OCI-LY1 (cell line): ENCODE results near the gene SESN2.
A peak's percentile ranks its signal among the peaks of the same experiment; 100 is the strongest.

Experiments
- H2AFZ ChIP-seq: fragments of 200-600 bp; sonication (generic), shearing (Covaris generic); 2 replicates; pipeline ENCODE4 v1.6.0; 2014; ENCODE audit warnings: antibody characterized with exemption, mild to moderate bottlenecking, low read length
- H3F3A ChIP-seq: fragments of 200-600 bp; sonication (generic), shearing (Covaris generic); 2 replicates; pipeline ENCODE4 v1.6.0; 2014; ENCODE audit warnings: mild to moderate bottlenecking, antibody characterized with exemption, low read length, moderate library complexity; ENCODE audit not compliant: insufficient read depth
- H3K27ac ChIP-seq: fragments of 200-600 bp; sonication (generic); 2 replicates; pipeline ENCODE4 v1.5.1; 2014; ENCODE audit warnings: low read length, mixed run types, mild to moderate bottlenecking, low read depth; ENCODE audit not compliant: poor library complexity, severe bottlenecking
- H3K27me3 ChIP-seq: fragments of 200-600 bp; sonication (generic); 2 replicates; pipeline ENCODE4 v1.6.0; 2014; ENCODE audit warnings: antibody characterized with exemption, mild to moderate bottlenecking, low read length, moderate library complexity; ENCODE audit not compliant: insufficient read depth
- H3K36me3 ChIP-seq: fragments of 200-600 bp; sonication (generic); 2 replicates; pipeline ENCODE4 v1.6.1; 2014; ENCODE audit warnings: mild to moderate bottlenecking, antibody characterized with exemption, low read length, moderate library complexity, mixed read lengths; ENCODE audit not compliant: insufficient read depth
- H3K4me1 ChIP-seq: fragments of 200-600 bp; sonication (generic); 2 replicates; pipeline ENCODE4 v1.5.1; 2014; ENCODE audit warnings: mild to moderate bottlenecking, low read length, moderate library complexity; ENCODE audit not compliant: insufficient read depth, severe bottlenecking
- H3K4me2 ChIP-seq: fragments of 200-600 bp; sonication (generic), shearing (Covaris generic); 2 replicates; pipeline ENCODE4 v1.6.1; 2014; ENCODE audit warnings: low read length
- H3K4me3 ChIP-seq: fragments of 200-600 bp; sonication (generic); 2 replicates; pipeline ENCODE4 v1.5.1; 2014; ENCODE audit warnings: low read length, low read depth, mild to moderate bottlenecking, mixed read lengths; ENCODE audit not compliant: poor library complexity, severe bottlenecking
- H3K79me2 ChIP-seq: fragments of 200-600 bp; shearing (Covaris generic); 2 replicates; pipeline ENCODE4 v1.6.1; 2016; ENCODE audit warnings: mixed run types, low read length, mixed read lengths; ENCODE audit not compliant: insufficient read depth
- H3K9ac ChIP-seq: fragments of 200-600 bp; sonication (generic), shearing (Covaris generic); 2 replicates; pipeline ENCODE4 v1.6.1; 2014; ENCODE audit warnings: mild to moderate bottlenecking, low read length, mixed read lengths
- H3K9me2 ChIP-seq: fragments of 200-600 bp; sonication (generic), shearing (Covaris generic); 2 replicates; pipeline ENCODE4 v1.6.1; 2014; ENCODE audit warnings: low read depth, mild to moderate bottlenecking, low read length, mixed read lengths
- H3K9me3 ChIP-seq: fragments of 200-600 bp; shearing (Covaris generic); 2 replicates; pipeline ENCODE4 v1.6.1; 2014; ENCODE audit warnings: low read length, mixed read lengths
- H4K20me1 ChIP-seq: fragments of 200-600 bp; sonication (generic), shearing (Covaris generic); 2 replicates; pipeline ENCODE4 v1.6.0; 2016; ENCODE audit warnings: mild to moderate bottlenecking, low read length; ENCODE audit not compliant: insufficient read depth
- EZH2 ChIP-seq: fragments of 200-600 bp; sonication (generic), shearing (Covaris generic); IDR thresholded peaks from 2 replicates; pipeline ENCODE4 v1.8.0; 2017; ENCODE audit warnings: borderline replicate concordance, mixed run types, mild to moderate bottlenecking, antibody characterized with exemption, low read length, moderate library complexity, mixed read lengths
- TF ChIP-seq, protein P1 (sequence below): fragments of 200-600 bp; sonication (generic), shearing (Covaris generic); IDR thresholded peaks from 2 replicates; pipeline ENCODE4 v1.5.1; 2017; ENCODE audit warnings: mild to moderate bottlenecking, antibody characterized with exemption, low read length, moderate library complexity, mixed read lengths

SESN2 gene

DNA sequence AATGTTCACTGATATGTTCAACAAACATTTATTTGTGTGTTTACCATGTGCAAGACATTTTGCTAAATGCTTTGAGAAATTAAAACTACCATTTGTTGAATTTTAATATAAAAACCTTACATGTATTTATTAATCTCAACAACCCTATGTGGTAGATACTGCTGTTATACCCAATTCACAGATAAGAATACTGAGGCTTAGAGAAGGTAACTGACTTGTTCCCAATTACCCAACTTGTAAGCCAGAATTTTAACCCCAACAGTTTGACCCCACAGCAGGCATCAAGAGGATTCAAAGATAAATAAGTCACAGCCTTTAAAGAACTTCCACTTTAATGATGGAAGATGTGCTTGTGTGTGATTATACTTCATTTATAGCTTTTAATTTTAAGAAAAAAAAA lies 30.2 kb upstream of the SESN2 start:
- peaks cover 40% of the 10 kb centered on the region for H3K79me2 ChIP-seq
- peaks cover 23% of the 10 kb centered on the region for H3K4me1 ChIP-seq
- no peaks in the 10 kb centered on the region for H3K9me2 ChIP-seq
- H3K36me3 ChIP-seq = peaks cover 65% of the 10 kb centered on the region
- no peak overlapping the region for H3K27ac ChIP-seq
- no peaks in the 10 kb centered on the region for H3K27me3 ChIP-seq
- no peak for TF ChIP-seq EZH2
- TF ChIP-seq, protein P1, sequence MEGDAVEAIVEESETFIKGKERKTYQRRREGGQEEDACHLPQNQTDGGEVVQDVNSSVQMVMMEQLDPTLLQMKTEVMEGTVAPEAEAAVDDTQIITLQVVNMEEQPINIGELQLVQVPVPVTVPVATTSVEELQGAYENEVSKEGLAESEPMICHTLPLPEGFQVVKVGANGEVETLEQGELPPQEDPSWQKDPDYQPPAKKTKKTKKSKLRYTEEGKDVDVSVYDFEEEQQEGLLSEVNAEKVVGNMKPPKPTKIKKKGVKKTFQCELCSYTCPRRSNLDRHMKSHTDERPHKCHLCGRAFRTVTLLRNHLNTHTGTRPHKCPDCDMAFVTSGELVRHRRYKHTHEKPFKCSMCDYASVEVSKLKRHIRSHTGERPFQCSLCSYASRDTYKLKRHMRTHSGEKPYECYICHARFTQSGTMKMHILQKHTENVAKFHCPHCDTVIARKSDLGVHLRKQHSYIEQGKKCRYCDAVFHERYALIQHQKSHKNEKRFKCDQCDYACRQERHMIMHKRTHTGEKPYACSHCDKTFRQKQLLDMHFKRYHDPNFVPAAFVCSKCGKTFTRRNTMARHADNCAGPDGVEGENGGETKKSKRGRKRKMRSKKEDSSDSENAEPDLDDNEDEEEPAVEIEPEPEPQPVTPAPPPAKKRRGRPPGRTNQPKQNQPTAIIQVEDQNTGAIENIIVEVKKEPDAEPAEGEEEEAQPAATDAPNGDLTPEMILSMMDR = no peak
- no peak overlapping the region for H2AFZ ChIP-seq
- H3K9ac ChIP-seq = no peak overlapping the region
- no peak overlapping the region for H3K4me3 ChIP-seq
- no peaks in the 10 kb centered on the region for H4K20me1 ChIP-seq
- no peaks in the 10 kb centered on the region for H3K9me3 ChIP-seq
- H3F3A ChIP-seq = no peaks in the 10 kb centered on the region
- H3K4me2 ChIP-seq = no peak overlapping the region

DNA sequence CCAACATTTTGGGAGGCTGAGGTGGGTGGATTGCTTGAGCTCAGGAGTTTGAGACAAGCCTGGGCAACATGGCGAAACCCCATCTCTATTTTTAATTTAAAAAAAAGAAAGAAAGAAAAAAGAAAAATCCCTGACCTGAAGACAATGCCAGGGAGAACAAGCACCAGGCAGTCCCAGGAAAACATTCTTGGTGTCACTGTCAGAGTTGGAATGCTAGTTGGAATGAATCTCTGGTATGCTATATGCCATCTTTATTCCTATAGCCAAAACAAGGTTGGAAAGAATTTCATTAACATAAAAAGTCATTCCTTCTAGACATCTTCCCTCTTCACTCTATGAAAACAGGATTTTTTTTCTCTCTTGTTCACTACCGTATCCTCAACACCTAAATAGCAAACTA lies 29.3 kb upstream of the SESN2 start:
- no peak overlapping the region for H3K4me2 ChIP-seq

DNA sequence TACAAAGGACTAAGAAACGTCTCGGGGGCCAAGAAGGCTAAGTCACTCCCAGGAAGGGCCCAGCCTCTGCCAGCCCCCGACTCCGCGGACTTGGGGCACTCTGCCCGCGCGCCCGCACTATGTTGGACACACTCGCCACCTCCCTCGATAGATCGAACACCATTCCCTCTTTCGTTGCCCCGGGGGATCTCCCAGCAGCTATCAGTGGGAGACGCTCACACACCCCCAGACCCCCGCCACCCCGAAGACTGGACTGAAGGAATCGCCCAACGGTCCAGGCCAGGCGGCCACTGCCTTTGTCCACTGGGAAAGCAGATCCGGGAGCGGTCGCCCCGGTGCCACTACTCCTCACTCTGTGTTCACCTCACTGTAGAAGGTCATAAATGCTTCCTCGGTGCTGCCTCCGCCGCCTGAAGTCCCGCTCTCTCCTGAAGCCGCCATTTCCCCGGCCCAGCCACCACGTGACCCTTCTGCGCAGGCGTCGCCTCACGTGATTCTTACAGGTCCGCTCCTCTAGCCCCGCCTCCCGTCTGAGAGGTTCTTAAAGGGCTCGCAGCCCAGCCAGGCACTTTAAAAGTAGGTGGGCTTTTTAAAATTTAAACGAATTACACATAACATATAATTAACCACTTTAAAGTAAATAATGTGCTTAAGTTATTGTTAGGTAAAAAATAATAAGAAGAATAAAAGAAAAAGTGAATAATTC lies 26.6 kb upstream of the SESN2 start, which contains the start of gene DNAJC8:
Gene DNAJC8 (minus strand): TSS at position 472 of the 706 bp plus-strand sequence. CDS start 31 bp downstream, at position 441.
- Histone ChIP-seq H3K79me2 (peaks cover 53% of the 10 kb centered on the region), H3K27ac (peak within 1 kb of the TSS; percentile 18), H2AFZ (peak within 1 kb of the TSS; percentile 32; the same call in 1 of the 2 replicates), H3K36me3 (peaks cover 38% of the 10 kb centered on the region), H3K9ac (peak within 1 kb of the TSS; percentile 95), H3K4me1 (peaks cover 40% of the 10 kb centered on the region), H3F3A (0 out of 2 replicates have a peak, but pooled peaks cover 4% of the 10 kb centered on the region), H3K27me3 (no peaks in the 10 kb centered on the region), H3K4me3 (peak within 1 kb of the TSS; percentile 93), H3K4me2 (peak within 1 kb of the TSS; percentile 93), H3K9me2 (no peaks in the 10 kb centered on the region), H3K9me3 (no peaks in the 10 kb centered on the region), H4K20me1 (no peaks in the 10 kb centered on the region)
- TF ChIP-seq, protein P1 = no peak
- TF ChIP-seq EZH2 = no peak

More for the DNA sequence above, 29.3 kb upstream of the SESN2 start:
- peaks cover 40% of the 10 kb centered on the region for H3K79me2 ChIP-seq
- H3F3A ChIP-seq = 0 out of 2 replicates have a peak, but pooled peaks cover 4% of the 10 kb centered on the region
- H3K27me3 ChIP-seq = no peaks in the 10 kb centered on the region
- H3K9me3 ChIP-seq = no peaks in the 10 kb centered on the region
- H3K4me1 ChIP-seq = peaks cover 23% of the 10 kb centered on the region
- H2AFZ ChIP-seq = no peak overlapping the region
- no peaks in the 10 kb centered on the region for H4K20me1 ChIP-seq
- H3K9ac ChIP-seq = no peak overlapping the region
- H3K27ac ChIP-seq = no peak overlapping the region
- H3K36me3 ChIP-seq = peaks cover 56% of the 10 kb centered on the region
- no peak for TF ChIP-seq EZH2
- TF ChIP-seq, protein P1 = no peak
- no peak overlapping the region for H3K4me3 ChIP-seq
- H3K9me2 ChIP-seq = no peaks in the 10 kb centered on the region
